ES-I3 (cell line): ENCODE data around the gene PKP3.
"Not testable (repeated sequence)": the region's sequence is repeated elsewhere in the genome, so short reads cannot be mapped to it uniquely, and the experiment has no call there.

Experiments
- H3K36me3 ChIP-seq: 2 replicates; pipeline ENCODE4 v1.6.1; 2013; ENCODE audit warnings: mild to moderate bottlenecking, low read length, control low read depth, moderate library complexity; ENCODE audit not compliant: insufficient read depth
- H3K4me1 ChIP-seq: 2 replicates; pipeline ENCODE4 v1.6.1; 2013; ENCODE audit warnings: mild to moderate bottlenecking, control low read depth, low read length; ENCODE audit not compliant: insufficient read depth
- H3K9ac ChIP-seq: 2 replicates; pipeline ENCODE4 v1.6.1; 2013; ENCODE audit warnings: low read depth, mild to moderate bottlenecking, low read length, moderate library complexity
- H3K9me3 ChIP-seq: 2 replicates; pipeline ENCODE4 v1.6.1; 2013; ENCODE audit warnings: mild to moderate bottlenecking, low read length, moderate library complexity; ENCODE audit not compliant: control insufficient read depth, insufficient read depth

Gene PKP3

DNA sequence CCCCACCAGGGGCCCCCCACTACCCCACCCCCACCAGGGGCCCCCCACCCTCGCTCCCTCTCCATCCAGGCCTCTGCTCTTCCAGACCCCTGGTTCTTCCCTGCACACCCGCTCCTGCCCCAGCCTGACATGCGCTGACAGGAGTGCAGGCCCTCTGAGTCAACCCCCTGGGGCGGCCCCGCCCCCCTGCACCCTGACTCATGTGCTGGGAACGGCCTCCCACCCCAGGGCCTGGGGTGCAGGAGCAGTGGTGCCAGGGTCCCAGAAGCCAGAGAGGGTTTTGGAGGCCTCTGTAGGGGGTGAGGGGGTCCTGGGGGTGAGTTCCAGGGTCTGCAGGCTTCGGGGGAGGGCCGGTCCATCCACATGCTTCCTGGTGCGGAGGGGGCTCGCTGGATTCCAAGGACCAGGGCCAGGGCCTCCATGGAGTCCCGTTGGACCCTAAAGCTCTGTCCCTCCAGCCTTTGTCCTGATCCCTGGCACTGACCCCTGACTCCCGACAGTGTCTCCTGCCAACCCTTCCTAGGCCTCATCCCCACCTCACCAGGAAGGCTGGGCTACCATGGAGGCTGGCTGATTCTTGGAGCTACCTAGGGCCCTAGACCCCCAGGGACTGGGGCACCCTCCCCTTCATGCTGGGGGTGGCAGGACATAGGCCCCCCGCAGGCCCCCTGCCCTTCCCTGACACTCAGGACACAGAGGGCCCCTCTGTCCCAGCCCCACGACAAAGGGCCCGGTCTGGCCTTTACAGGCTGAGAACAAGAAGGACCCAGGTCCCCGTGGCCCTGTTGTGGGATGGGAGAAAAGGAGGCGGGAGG, 583 bp upstream of the PKP3 start:
- peaks cover 6% of the 10 kb centered on the region; the same call in 1 of the 2 replicates for H3K4me1 ChIP-seq
- H3K9ac ChIP-seq = peak overlapping the region; percentile 14; the same call in 1 of the 2 replicates
- no peaks in the 10 kb centered on the region for H3K36me3 ChIP-seq
- no peaks in the 10 kb centered on the region for H3K9me3 ChIP-seq

DNA sequence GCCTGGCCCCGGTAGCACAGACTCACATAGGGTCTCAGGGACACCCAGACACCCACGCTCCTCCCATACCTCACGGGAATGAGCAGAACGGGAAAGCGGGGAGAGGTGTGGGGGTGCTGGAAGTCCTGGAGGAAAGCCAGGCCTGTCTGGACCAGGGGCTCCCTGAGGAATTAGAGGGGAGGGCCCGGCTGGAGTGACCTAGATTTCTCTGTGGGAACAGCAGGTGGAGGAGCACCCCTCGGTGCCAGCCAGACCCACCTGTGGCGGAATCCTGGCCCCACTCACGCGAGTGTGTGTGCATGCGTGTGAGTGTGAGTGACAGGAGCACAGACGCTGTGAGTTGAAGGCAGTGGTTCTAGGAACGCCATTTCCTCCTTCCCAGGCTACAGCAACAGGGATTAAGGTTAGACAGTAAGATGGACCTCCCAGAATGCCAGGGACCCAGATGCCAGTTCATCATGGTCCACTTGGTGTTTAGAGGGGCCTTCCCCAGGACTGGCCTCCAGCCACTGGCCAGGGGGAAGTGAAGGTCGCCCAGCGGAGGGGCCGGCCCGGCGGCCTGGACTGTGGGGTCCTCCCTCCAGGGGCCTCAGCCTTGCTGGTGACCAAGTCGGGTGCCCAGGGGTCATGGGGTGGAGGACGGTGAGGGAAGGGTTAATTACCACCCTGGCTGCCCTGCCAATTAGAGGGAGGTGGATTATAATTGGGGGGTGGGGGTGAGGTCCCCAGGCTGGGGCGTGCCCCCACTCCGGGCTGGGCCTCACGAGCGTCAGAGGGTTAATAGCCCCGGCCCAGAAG, 1.0 kb downstream of the PKP3 start:
- peak overlapping the region; percentile 44 for H3K9ac ChIP-seq
- H3K36me3 ChIP-seq = no peaks in the 10 kb centered on the region
- H3K9me3 ChIP-seq = no peaks in the 10 kb centered on the region
- peaks cover 6% of the 10 kb centered on the region; the same call in 1 of the 2 replicates for H3K4me1 ChIP-seq

- no peaks in the 10 kb centered on the region for H3K36me3 ChIP-seq
- H3K9me3 ChIP-seq = no peaks in the 10 kb centered on the region
- no peak overlapping the region for H3K9ac ChIP-seq
- H3K4me1 ChIP-seq = peaks cover 6% of the 10 kb centered on the region; the same call in 1 of the 2 replicates
These were observed 1.9 kb downstream of the PKP3 start for GRCh38 chr11:395866-396265.

- H3K9ac ChIP-seq = no peak overlapping the region
- no peaks in the 10 kb centered on the region for H3K9me3 ChIP-seq
- peaks cover 6% of the 10 kb centered on the region; the same call in 1 of the 2 replicates for H3K4me1 ChIP-seq
- H3K36me3 ChIP-seq = no peaks in the 10 kb centered on the region
These were observed 2.5 kb downstream of the PKP3 start for GRCh38 chr11:396511-396947.

DNA sequence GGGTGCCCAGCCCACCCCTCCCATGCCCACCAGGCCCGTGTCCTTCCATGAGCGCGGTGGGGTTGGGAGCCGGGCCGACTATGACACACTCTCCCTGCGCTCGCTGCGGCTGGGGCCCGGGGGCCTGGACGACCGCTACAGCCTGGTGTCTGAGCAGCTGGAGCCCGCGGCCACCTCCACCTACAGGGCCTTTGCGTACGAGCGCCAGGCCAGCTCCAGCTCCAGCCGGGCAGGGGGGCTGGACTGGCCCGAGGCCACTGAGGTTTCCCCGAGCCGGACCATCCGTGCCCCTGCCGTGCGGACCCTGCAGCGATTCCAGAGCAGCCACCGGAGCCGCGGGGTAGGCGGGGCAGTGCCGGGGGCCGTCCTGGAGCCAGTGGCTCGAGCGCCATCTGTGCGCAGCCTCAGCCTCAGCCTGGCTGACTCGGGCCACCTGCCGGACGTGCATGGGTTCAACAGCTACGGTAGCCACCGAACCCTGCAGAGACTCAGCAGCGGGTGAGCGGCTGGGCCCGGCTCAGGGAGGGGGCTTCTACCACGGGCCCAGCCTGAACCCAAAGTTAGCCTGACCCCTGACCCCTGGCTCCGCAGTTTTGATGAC, 3.0 kb downstream of the PKP3 start:
- Histone ChIP-seq H3K9ac (no peak overlapping the region), H3K9me3 (no peaks in the 10 kb centered on the region), H3K4me1 (peaks cover 6% of the 10 kb centered on the region; the same call in 1 of the 2 replicates), H3K36me3 (no peaks in the 10 kb centered on the region)

- H3K36me3 ChIP-seq = no peaks in the 10 kb centered on the region
- no peak overlapping the region for H3K9ac ChIP-seq
- no peaks in the 10 kb centered on the region; the same call in 1 of the 2 replicates for H3K4me1 ChIP-seq
- no peaks in the 10 kb centered on the region for H3K9me3 ChIP-seq
These were observed 4.8 kb downstream of the PKP3 start for GRCh38 chr11:398826-399225.

DNA sequence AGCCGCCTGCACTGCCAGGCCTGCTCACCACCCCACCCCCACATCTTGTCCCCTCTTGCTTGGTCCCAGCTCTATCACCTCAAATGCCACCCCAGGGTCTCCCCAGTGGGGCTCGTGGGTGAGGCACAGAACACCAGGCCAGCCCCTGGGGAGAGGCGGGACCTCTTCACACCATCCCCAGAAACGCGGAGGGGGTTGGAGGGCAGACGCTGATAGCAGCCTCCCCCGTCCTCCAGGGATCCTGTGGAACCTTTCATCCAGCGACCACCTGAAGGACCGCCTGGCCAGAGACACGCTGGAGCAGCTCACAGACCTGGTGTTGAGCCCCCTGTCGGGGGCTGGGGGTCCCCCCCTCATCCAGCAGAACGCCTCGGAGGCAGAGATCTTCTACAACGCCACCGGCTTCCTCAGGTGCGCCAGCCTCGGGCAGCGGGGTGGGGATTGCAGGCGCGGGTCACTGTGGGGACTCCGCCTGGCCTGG, 5.8 kb downstream of the PKP3 start:
- no peaks in the 10 kb centered on the region for H3K36me3 ChIP-seq
- no peaks in the 10 kb centered on the region for H3K9me3 ChIP-seq
- H3K4me1 ChIP-seq = no peaks in the 10 kb centered on the region
- H3K9ac ChIP-seq = no peak overlapping the region

DNA sequence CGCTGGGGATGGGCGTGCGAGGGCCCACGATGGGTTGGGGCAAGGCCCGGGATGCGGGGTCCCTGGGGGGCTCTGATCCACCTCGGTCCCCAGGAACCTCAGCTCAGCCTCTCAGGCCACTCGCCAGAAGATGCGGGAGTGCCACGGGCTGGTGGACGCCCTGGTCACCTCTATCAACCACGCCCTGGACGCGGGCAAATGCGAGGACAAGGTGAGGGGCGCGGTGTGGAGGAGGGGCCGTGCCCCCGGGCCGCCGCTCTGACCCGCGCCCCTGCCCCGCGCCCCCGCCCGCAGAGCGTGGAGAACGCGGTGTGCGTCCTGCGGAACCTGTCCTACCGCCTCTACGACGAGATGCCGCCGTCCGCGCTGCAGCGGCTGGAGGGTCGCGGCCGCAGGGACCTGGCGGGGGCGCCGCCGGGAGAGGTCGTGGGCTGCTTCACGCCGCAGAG, 6.3 kb downstream of the PKP3 start:
- no peaks in the 10 kb centered on the region for H3K36me3 ChIP-seq
- no peaks in the 10 kb centered on the region for H3K4me1 ChIP-seq
- H3K9ac ChIP-seq = no peak overlapping the region
- no peaks in the 10 kb centered on the region for H3K9me3 ChIP-seq

- H3K9ac ChIP-seq, H3K9me3 ChIP-seq, H3K36me3 ChIP-seq, H3K4me1 ChIP-seq: not testable (repeated sequence)
These were observed 7.2 kb downstream of the PKP3 start for GRCh38 chr11:401196-401595.

DNA sequence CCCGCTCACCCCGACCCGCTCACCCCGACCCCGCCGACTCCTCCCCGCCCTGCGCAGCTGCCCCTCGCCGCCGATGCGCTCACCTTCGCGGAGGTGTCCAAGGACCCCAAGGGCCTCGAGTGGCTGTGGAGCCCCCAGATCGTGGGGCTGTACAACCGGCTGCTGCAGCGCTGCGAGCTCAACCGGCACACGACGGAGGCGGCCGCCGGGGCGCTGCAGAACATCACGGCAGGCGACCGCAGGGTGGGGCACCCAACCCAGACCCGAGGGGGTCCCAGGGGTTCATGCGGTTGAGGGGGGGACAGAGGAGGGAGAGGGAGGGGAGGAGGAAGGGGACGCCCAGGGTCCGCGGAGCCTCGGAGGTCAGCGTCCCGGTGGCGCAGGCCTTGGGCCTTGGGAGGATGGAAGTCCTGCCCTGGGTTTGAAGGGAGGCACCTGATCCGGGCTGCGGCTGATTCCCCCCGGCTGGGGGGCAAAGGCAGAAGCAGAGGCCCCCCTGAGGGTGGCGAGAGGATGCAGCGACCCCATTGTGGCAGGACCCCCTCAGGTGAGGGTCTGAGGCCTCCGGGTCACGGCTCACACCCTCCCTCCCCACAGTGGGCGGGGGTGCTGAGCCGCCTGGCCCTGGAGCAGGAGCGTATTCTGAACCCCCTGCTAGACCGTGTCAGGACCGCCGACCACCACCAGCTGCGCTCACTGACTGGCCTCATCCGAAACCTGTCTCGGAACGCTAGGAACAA, 9.2 kb downstream of the PKP3 start:
- Histone ChIP-seq H3K9me3 (no peaks in the 10 kb centered on the region), H3K36me3 (no peaks in the 10 kb centered on the region), H3K4me1 (peaks cover 3% of the 10 kb centered on the region; the same call in 1 of the 2 replicates), H3K9ac (no peak overlapping the region)

- Histone ChIP-seq H3K9me3 (no peaks in the 10 kb centered on the region), H3K9ac (no peak overlapping the region), H3K36me3 (no peaks in the 10 kb centered on the region), H3K4me1 (peaks cover 3% of the 10 kb centered on the region; the same call in 1 of the 2 replicates)
These were observed 9.9 kb downstream of the PKP3 start for GRCh38 chr11:403761-404431.

DNA sequence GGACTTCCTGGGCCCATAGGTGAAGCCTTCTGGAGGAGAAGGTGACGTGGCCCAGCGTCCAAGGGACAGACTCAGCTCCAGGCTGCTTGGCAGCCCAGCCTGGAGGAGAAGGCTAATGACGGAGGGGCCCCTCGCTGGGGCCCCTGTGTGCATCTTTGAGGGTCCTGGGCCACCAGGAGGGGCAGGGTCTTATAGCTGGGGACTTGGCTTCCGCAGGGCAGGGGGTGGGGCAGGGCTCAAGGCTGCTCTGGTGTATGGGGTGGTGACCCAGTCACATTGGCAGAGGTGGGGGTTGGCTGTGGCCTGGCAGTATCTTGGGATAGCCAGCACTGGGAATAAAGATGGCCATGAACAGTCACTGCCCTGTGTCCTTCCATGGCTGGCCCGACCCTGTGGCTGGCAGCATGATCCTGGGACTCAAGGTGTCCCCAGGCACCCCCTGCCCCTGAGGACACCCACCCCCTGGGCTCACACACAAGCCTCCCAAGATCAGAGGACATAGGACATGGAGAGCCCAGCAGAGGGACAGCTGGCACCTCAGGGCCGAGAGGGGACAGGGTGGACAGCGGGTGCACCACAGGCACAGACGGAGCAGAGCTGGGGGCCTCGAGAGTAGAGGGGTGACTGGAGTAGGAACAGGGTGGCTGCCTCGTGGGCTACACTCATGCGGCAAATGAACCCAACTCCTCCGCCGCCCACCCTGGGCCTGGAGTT, 10.7 kb downstream of the PKP3 start:
- H3K36me3 ChIP-seq = no peaks in the 10 kb centered on the region
- peaks cover 3% of the 10 kb centered on the region; the same call in 1 of the 2 replicates for H3K4me1 ChIP-seq
- no peaks in the 10 kb centered on the region for H3K9me3 ChIP-seq
- no peak overlapping the region for H3K9ac ChIP-seq
